Glomerular visceral epithelial cell (primary cell): ENCODE measurements around the gene SRA1.

Source experiments
- DNase-seq: peaks from one replicate; pipeline ENCODE4 v3.0.0-alpha.2; 2016; ENCODE audit errors: extremely low spot score

SRA1 gene

GRCh38 chr5:140570488-140570887 is 13.2 kb upstream of the SRA1 start:
- DNase-seq = no peak

- DNase-seq = no peak
Observed at GRCh38 chr5:140570058-140570457, 12.8 kb upstream of the SRA1 start.

GRCh38 chr5:140569197-140569596 is 11.9 kb upstream of the SRA1 start:
- no peak for DNase-seq

GRCh38 chr5:140568443-140569063 is 11.3 kb upstream of the SRA1 start:
- no peak for DNase-seq

- no peak for DNase-seq
Observed at GRCh38 chr5:140567871-140568270, 10.6 kb upstream of the SRA1 start.

GRCh38 chr5:140567136-140567818 is 10.0 kb upstream of the SRA1 start:
- no peak for DNase-seq

- DNase-seq = no peak
Observed at GRCh38 chr5:140566665-140567064, 9.4 kb upstream of the SRA1 start.

GRCh38 chr5:140565780-140566095 is 8.5 kb upstream of the SRA1 start:
- DNase-seq = no peak

GRCh38 chr5:140565024-140565779 is 7.9 kb upstream of the SRA1 start:
- DNase-seq = no peak

- peak; percentile 99 for DNase-seq
Observed at GRCh38 chr5:140564196-140565023, 7.1 kb upstream of the SRA1 start, which contains the start of the genes APBB3 and SLC35A4. Gene APBB3 (minus strand): TSS chr5:140564598. CDS start chr5:140564245, 353 bp downstream. Gene SLC35A4 (plus strand): TSS chr5:140564828. CDS start chr5:140567170, 2,342 bp downstream.

GRCh38 chr5:140563596-140563995 is 6.3 kb upstream of the SRA1 start:
- no peak for DNase-seq

- DNase-seq = no peak
Observed at GRCh38 chr5:140561753-140562523, 4.7 kb upstream of the SRA1 start.

- no peak for DNase-seq
Observed at GRCh38 chr5:140560227-140560626, 3.0 kb upstream of the SRA1 start.

GRCh38 chr5:140558542-140558941 is 1.3 kb upstream of the SRA1 start:
- DNase-seq = no peak

- no peak for DNase-seq
Observed at GRCh38 chr5:140557965-140558364, 692 bp upstream of the SRA1 start.

- DNase-seq = no peak
Observed at GRCh38 chr5:140556438-140556837, 835 bp downstream of the SRA1 start.

GRCh38 chr5:140555747-140556312 is 1.4 kb downstream of the SRA1 start:
- no peak for DNase-seq

GRCh38 chr5:140554454-140554853 is 2.8 kb downstream of the SRA1 start:
- no peak for DNase-seq

- no peak for DNase-seq
Observed at GRCh38 chr5:140553657-140554056, 3.6 kb downstream of the SRA1 start.

GRCh38 chr5:140551872-140552271 is 5.4 kb downstream of the SRA1 start:
- DNase-seq = no peak
